B cell (primary cell): ENCODE results near the gene STAB1.

Experiments used
- EZH2 ChIP-seq: IDR thresholded peaks from 2 replicates; pipeline ENCODE4 v1.6.1; 2012; ENCODE audit warnings: borderline replicate concordance, low read depth, mild to moderate bottlenecking, moderate library complexity, low read length; ENCODE audit not compliant: insufficient read depth, poor library complexity, severe bottlenecking
- TF ChIP-seq, protein P1 (sequence below): fragments of 200-600 bp; IDR thresholded peaks from one replicate; pipeline ENCODE4 v1.8.0; 2022; ENCODE audit warnings: antibody characterized with exemption, mild to moderate bottlenecking

DNA sequence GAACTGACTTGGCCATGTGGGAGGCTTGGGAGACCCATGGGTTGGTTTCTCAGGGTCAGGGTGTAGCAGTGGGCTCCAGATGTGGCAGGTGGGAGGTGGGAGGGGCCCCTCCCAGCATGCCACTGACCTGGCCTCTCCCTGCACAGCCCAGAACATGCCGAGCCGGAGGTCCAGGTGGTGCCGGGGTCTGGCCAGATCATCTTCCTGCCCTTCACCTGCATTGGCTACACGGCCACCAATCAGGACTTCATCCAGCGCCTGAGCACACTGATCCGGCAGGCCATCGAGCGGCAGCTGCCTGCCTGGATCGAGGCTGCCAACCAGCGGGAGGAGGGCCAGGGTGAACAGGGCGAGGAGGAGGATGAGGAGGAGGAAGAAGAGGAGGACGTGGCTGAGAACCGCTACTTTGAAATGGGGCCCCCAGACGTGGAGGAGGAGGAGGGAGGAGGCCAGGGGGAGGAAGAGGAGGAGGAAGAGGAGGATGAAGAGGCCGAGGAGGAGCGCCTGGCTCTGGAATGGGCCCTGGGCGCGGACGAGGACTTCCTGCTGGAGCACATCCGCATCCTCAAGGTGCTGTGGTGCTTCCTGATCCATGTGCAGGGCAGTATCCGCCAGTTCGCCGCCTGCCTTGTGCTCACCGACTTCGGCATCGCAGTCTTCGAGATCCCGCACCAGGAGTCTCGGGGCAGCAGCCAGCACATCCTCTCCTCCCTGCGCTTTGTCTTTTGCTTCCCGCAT is 7.9 kb upstream of the STAB1 start:
- TF ChIP-seq, protein P1, sequence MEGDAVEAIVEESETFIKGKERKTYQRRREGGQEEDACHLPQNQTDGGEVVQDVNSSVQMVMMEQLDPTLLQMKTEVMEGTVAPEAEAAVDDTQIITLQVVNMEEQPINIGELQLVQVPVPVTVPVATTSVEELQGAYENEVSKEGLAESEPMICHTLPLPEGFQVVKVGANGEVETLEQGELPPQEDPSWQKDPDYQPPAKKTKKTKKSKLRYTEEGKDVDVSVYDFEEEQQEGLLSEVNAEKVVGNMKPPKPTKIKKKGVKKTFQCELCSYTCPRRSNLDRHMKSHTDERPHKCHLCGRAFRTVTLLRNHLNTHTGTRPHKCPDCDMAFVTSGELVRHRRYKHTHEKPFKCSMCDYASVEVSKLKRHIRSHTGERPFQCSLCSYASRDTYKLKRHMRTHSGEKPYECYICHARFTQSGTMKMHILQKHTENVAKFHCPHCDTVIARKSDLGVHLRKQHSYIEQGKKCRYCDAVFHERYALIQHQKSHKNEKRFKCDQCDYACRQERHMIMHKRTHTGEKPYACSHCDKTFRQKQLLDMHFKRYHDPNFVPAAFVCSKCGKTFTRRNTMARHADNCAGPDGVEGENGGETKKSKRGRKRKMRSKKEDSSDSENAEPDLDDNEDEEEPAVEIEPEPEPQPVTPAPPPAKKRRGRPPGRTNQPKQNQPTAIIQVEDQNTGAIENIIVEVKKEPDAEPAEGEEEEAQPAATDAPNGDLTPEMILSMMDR: no peak
- no peak for TF ChIP-seq EZH2
